SK-N-SH treated with all-trans-retinoic acid at 6 μM for 48 hours (cell line): Measurements from ENCODE around the gene CDH11.

Experiments used
- ATAC-seq: fragments of 200-7000 bp; cut with Tn5 transposase; 3 replicates; pipeline ENCODE4 v1.9.1; 2020; ENCODE audit warnings: mild to moderate bottlenecking, moderate library complexity
- ARNTL ChIP-seq: fragments of 450-650 bp; formaldehyde crosslinking; IDR thresholded peaks from 2 replicates; pipeline ENCODE4 v1.5.0; 2020; ENCODE audit warnings: low read depth, mild to moderate bottlenecking, moderate library complexity, borderline replicate concordance
- ESRRG ChIP-seq: fragments of 250-450 bp; sonication (Bioruptor Pico); IDR thresholded peaks from 2 replicates; pipeline ENCODE4 v1.6.1; 2021; ENCODE audit warnings: mild to moderate bottlenecking
- GLIS3 ChIP-seq: fragments of 250-450 bp; sonication (Bioruptor Pico); IDR thresholded peaks from 2 replicates; pipeline ENCODE4 v1.5.0; 2020; ENCODE audit warnings: mild to moderate bottlenecking, moderate library complexity
- OSR1 ChIP-seq: fragments of 250-450 bp; sonication (Bioruptor Pico); IDR thresholded peaks from 2 replicates; pipeline ENCODE4 v1.8.0; 2022; ENCODE audit warnings: moderate library complexity, mild to moderate bottlenecking, inconsistent platforms
- PPARA ChIP-seq: fragments of 250-450 bp; sonication (Bioruptor Pico); IDR thresholded peaks from 2 replicates; pipeline ENCODE4 v1.5.0; 2020; ENCODE audit warnings: mild to moderate bottlenecking, borderline replicate concordance
- RARB ChIP-seq: fragments of 250-450 bp; sonication (Bioruptor Pico); IDR thresholded peaks from 2 replicates; pipeline ENCODE4 v1.8.0; 2021; ENCODE audit warnings: mild to moderate bottlenecking, moderate library complexity
- TOX ChIP-seq: fragments of 250-450 bp; sonication (Bioruptor Pico); IDR thresholded peaks from 2 replicates; pipeline ENCODE4 v1.8.0; 2021; ENCODE audit warnings: mild to moderate bottlenecking, moderate library complexity, borderline replicate concordance
- ZC3H10 ChIP-seq: fragments of 250-450 bp; sonication (Bioruptor Pico); IDR thresholded peaks from 2 replicates; pipeline ENCODE4 v1.5.1; 2021; ENCODE audit warnings: mild to moderate bottlenecking, moderate library complexity
- ZFP3 ChIP-seq: fragments of 250-450 bp; sonication (Bioruptor Pico); IDR thresholded peaks from 2 replicates; pipeline ENCODE4 v1.5.0; 2020; ENCODE audit warnings: mild to moderate bottlenecking, moderate library complexity
- ZFP30 ChIP-seq: fragments of 450-650 bp; formaldehyde crosslinking; IDR thresholded peaks from 2 replicates; pipeline ENCODE4 v1.5.0; 2022; ENCODE audit warnings: mild to moderate bottlenecking, moderate library complexity
- ZNF565 ChIP-seq: fragments of 450-650 bp; formaldehyde crosslinking; conservative IDR thresholded peaks from 2 replicates; pipeline ENCODE4 v1.5.0; 2020; ENCODE audit warnings: low read depth, mild to moderate bottlenecking, moderate library complexity
- ZNF70 ChIP-seq: fragments of 450-650 bp; formaldehyde crosslinking; IDR thresholded peaks from 2 replicates; pipeline ENCODE4 v1.5.0; 2020; ENCODE audit warnings: mild to moderate bottlenecking, moderate library complexity
- ZNF8 ChIP-seq: fragments of 450-650 bp; formaldehyde crosslinking; IDR thresholded peaks from 2 replicates; pipeline ENCODE4 v1.5.0; 2020; ENCODE audit warnings: mild to moderate bottlenecking, moderate library complexity
- TF ChIP-seq, protein P1 (sequence below): fragments of 250-450 bp; sonication (Bioruptor Pico); IDR thresholded peaks from 2 replicates; pipeline ENCODE4 v1.8.0; 2021; ENCODE audit warnings: low read depth, mild to moderate bottlenecking, moderate library complexity, borderline replicate concordance
- TF ChIP-seq, protein P2 (sequence below): fragments of 250-450 bp; sonication (Bioruptor Pico); IDR thresholded peaks from 2 replicates; pipeline ENCODE4 v1.8.0; 2020; ENCODE audit warnings: mild to moderate bottlenecking, moderate library complexity, borderline replicate concordance
- TF ChIP-seq, protein P3 (sequence below): fragments of 250-450 bp; sonication (Bioruptor Pico); IDR thresholded peaks from 2 replicates; pipeline ENCODE4 v1.5.1; 2020; ENCODE audit warnings: low read depth, mild to moderate bottlenecking, moderate library complexity
- TF ChIP-seq, protein P4 (sequence below): fragments of 250-450 bp; sonication (Bioruptor Pico); IDR thresholded peaks from 2 replicates; pipeline ENCODE4 v1.5.1; 2021; ENCODE audit warnings: mild to moderate bottlenecking, moderate library complexity
- TF ChIP-seq, protein P5 (sequence below): fragments of 250-450 bp; sonication (Bioruptor Pico); IDR thresholded peaks from 2 replicates; pipeline ENCODE4 v1.5.0; 2020; ENCODE audit warnings: mild to moderate bottlenecking, moderate library complexity

CDH11 gene

DNA sequence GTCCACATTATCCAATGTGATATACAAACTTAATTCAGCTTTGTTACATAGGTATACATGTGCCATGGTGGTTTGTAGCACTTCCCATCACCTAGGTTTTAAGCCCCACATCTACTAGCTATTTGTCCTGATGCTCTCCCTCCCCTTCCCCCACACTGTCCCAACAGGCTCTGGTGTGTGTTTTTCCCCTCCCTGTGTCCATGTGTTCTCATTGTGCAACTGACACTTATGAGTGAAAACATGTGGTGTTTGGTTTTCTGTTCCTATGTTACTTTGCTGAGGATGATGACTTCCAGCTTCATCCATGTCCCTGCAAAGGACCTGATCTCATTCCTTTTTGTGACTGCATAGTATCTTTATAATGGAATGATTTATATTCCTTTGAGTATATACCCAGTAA is 196.7 kb downstream of the CDH11 start:
- TF ChIP-seq ZNF565 (CRISPR knock-in tag) (no peak), PPARA (no peak)
- TF ChIP-seq, protein P1, sequence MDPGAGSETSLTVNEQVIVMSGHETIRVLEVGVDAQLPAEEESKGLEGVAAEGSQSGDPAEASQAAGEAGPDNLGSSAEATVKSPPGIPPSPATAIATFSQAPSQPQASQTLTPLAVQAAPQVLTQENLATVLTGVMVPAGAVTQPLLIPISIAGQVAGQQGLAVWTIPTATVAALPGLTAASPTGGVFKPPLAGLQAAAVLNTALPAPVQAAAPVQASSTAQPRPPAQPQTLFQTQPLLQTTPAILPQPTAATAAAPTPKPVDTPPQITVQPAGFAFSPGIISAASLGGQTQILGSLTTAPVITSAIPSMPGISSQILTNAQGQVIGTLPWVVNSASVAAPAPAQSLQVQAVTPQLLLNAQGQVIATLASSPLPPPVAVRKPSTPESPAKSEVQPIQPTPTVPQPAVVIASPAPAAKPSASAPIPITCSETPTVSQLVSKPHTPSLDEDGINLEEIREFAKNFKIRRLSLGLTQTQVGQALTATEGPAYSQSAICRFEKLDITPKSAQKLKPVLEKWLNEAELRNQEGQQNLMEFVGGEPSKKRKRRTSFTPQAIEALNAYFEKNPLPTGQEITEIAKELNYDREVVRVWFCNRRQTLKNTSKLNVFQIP (CRISPR knock-in tag) = no peak

DNA sequence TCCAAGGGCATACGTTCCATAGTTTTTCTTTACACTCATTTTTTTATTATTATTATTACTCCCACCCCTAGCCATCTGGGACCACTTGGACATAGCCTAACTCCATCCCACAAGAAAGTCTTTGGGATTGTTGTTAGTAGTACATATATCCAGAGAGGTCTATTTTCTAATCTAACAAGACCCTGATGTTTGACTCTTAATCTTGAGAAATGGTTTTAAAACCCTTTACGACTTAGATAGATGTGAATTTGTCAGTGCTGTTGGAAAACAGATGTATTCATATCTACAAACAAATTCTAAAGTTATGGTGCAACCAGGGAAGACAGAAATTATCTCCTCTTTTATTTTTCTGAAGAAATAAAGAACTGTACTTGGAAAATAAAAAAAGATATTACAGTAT is 197.8 kb downstream of the CDH11 start:
- TF ChIP-seq GLIS3 (CRISPR knock-in tag) = no peak
- no peak for TF ChIP-seq ZNF565 (CRISPR knock-in tag)
- no peak for TF ChIP-seq TOX
- ATAC-seq = no peak

More for the DNA sequence above, 196.7 kb downstream of the CDH11 start:
- ATAC-seq = no peak

DNA sequence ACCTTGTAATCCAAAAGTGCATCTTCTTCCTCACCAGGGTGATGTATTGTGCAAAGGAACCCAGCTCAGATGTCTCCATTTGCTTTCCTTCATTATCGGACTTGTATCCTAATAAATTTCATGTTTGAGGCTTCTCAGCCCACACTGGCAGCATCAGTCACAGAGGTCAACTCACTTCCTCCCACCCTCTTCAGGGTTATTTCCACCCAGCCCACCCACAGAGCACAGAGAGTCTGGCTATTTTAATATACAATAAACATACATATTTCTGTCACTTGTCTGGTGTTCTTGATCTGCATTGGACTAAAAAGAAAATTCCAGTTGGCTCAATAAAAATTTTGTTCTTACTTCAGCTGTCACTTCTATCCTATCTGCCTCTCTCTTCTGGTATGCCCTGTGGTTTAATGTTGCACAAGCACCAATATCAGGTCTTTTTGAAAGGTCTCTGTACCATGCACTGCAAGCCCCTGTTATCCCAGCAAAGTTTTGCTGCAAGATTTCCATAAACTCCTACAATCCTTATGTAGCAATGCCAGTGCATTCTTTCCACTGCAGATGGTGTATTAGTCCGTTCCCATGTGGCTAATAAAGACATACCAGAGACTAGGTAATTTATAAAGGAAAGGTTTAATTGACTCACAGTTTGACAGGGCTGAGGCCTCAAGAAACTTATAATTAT is 201.8 kb downstream of the CDH11 start:
- ATAC-seq = no peak
- TF ChIP-seq ZNF565 (CRISPR knock-in tag) (no peak), ZNF70 (CRISPR knock-in tag) (no peak), ZFP3 (CRISPR knock-in tag) (no peak), ESRRG (CRISPR knock-in tag) (no peak), ZC3H10 (CRISPR knock-in tag) (no peak), ARNTL (CRISPR knock-in tag) (no peak), OSR1 (CRISPR knock-in tag) (no peak), TOX (no peak), ZFP30 (CRISPR knock-in tag) (no peak), ZNF8 (no peak), RARB (CRISPR knock-in tag) (no peak)
- TF ChIP-seq, protein P2, sequence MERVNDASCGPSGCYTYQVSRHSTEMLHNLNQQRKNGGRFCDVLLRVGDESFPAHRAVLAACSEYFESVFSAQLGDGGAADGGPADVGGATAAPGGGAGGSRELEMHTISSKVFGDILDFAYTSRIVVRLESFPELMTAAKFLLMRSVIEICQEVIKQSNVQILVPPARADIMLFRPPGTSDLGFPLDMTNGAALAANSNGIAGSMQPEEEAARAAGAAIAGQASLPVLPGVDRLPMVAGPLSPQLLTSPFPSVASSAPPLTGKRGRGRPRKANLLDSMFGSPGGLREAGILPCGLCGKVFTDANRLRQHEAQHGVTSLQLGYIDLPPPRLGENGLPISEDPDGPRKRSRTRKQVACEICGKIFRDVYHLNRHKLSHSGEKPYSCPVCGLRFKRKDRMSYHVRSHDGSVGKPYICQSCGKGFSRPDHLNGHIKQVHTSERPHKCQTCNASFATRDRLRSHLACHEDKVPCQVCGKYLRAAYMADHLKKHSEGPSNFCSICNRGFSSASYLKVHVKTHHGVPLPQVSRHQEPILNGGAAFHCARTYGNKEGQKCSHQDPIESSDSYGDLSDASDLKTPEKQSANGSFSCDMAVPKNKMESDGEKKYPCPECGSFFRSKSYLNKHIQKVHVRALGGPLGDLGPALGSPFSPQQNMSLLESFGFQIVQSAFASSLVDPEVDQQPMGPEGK = no peak
- TF ChIP-seq, protein P1 (CRISPR knock-in tag) = no peak
- TF ChIP-seq, protein P3, sequence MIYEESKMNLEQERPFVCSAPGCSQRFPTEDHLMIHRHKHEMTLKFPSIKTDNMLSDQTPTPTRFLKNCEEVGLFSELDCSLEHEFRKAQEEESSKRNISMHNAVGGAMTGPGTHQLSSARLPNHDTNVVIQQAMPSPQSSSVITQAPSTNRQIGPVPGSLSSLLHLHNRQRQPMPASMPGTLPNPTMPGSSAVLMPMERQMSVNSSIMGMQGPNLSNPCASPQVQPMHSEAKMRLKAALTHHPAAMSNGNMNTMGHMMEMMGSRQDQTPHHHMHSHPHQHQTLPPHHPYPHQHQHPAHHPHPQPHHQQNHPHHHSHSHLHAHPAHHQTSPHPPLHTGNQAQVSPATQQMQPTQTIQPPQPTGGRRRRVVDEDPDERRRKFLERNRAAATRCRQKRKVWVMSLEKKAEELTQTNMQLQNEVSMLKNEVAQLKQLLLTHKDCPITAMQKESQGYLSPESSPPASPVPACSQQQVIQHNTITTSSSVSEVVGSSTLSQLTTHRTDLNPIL = no peak
- TF ChIP-seq, protein P4, sequence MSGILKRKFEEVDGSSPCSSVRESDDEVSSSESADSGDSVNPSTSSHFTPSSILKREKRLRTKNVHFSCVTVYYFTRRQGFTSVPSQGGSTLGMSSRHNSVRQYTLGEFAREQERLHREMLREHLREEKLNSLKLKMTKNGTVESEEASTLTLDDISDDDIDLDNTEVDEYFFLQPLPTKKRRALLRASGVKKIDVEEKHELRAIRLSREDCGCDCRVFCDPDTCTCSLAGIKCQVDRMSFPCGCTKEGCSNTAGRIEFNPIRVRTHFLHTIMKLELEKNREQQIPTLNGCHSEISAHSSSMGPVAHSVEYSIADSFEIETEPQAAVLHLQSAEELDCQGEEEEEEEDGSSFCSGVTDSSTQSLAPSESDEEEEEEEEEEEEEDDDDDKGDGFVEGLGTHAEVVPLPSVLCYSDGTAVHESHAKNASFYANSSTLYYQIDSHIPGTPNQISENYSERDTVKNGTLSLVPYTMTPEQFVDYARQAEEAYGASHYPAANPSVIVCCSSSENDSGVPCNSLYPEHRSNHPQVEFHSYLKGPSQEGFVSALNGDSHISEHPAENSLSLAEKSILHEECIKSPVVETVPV (CRISPR knock-in tag) = no peak
- TF ChIP-seq, protein P5, sequence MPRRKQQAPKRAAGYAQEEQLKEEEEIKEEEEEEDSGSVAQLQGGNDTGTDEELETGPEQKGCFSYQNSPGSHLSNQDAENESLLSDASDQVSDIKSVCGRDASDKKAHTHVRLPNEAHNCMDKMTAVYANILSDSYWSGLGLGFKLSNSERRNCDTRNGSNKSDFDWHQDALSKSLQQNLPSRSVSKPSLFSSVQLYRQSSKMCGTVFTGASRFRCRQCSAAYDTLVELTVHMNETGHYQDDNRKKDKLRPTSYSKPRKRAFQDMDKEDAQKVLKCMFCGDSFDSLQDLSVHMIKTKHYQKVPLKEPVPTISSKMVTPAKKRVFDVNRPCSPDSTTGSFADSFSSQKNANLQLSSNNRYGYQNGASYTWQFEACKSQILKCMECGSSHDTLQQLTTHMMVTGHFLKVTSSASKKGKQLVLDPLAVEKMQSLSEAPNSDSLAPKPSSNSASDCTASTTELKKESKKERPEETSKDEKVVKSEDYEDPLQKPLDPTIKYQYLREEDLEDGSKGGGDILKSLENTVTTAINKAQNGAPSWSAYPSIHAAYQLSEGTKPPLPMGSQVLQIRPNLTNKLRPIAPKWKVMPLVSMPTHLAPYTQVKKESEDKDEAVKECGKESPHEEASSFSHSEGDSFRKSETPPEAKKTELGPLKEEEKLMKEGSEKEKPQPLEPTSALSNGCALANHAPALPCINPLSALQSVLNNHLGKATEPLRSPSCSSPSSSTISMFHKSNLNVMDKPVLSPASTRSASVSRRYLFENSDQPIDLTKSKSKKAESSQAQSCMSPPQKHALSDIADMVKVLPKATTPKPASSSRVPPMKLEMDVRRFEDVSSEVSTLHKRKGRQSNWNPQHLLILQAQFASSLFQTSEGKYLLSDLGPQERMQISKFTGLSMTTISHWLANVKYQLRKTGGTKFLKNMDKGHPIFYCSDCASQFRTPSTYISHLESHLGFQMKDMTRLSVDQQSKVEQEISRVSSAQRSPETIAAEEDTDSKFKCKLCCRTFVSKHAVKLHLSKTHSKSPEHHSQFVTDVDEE (CRISPR knock-in tag) = no peak
